H9 (cell line): Measurements from ENCODE around the gene NAA35. TPM values are rescaled to one million over a fixed set of nuclear protein-coding genes. Genes with fewer than 3 reads are reported as not detected.

Experiments used
- DNase-seq: peaks from one replicate; pipeline ENCODE4 v3.0.0-alpha.2; 2017
- H2AFZ ChIP-seq: one replicate; pipeline ENCODE4 v1.6.1; 2013; ENCODE audit warnings: mild to moderate bottlenecking, low read length, control low read depth, moderate library complexity
- H2AK5ac ChIP-seq: 2 replicates; pipeline ENCODE4 v1.6.1; 2013; ENCODE audit warnings: low read length, control low read depth, mixed read lengths; ENCODE audit not compliant: insufficient read length
- H2BK120ac ChIP-seq: one replicate; pipeline ENCODE4 v1.6.1; 2013; ENCODE audit warnings: low read depth, mild to moderate bottlenecking, low read length, control low read depth, inconsistent platforms; ENCODE audit not compliant: poor library complexity, severe bottlenecking
- H2BK12ac ChIP-seq: 2 replicates; pipeline ENCODE4 v1.6.1; 2013; ENCODE audit warnings: low read length, control low read depth, mixed read lengths, low read depth; ENCODE audit not compliant: insufficient read length
- H2BK15ac ChIP-seq: 2 replicates; pipeline ENCODE4 v1.6.1; 2013; ENCODE audit warnings: low read depth, low read length, control low read depth
- H2BK20ac ChIP-seq: one replicate; pipeline ENCODE4 v1.6.1; 2013; ENCODE audit warnings: low read depth, mild to moderate bottlenecking, low read length, control low read depth, inconsistent platforms; ENCODE audit not compliant: poor library complexity, severe bottlenecking
- H2BK5ac ChIP-seq: 2 replicates; pipeline ENCODE4 v1.6.1; 2013; ENCODE audit warnings: low read length, control low read depth, mixed read lengths; ENCODE audit not compliant: insufficient read length
- H3K14ac ChIP-seq: 2 replicates; pipeline ENCODE4 v1.6.1; 2013; ENCODE audit warnings: low read length, control low read depth; ENCODE audit not compliant: insufficient read depth
- H3K18ac ChIP-seq: 2 replicates; pipeline ENCODE4 v1.6.1; 2013; ENCODE audit warnings: low read depth, mild to moderate bottlenecking, mixed read lengths, low read length, control low read depth; ENCODE audit not compliant: insufficient read length
- H3K23ac ChIP-seq: 2 replicates; pipeline ENCODE4 v1.6.1; 2013; ENCODE audit warnings: low read length, control low read depth, mixed read lengths, low read depth; ENCODE audit not compliant: insufficient read length
- H3K23me2 ChIP-seq: 2 replicates; pipeline ENCODE4 v1.6.1; 2013; ENCODE audit warnings: low read depth, mild to moderate bottlenecking, mixed read lengths, low read length, control low read depth; ENCODE audit not compliant: insufficient read length, poor library complexity, severe bottlenecking
- H3K27ac ChIP-seq: 2 replicates; pipeline ENCODE4 v1.5.1; 2013; ENCODE audit warnings: low read length, control low read depth, mixed read lengths, low read depth; ENCODE audit not compliant: insufficient read length
- H3K27me3 ChIP-seq: 2 replicates; pipeline ENCODE4 v1.6.1; 2013; ENCODE audit warnings: low read length, control low read depth, inconsistent platforms; ENCODE audit not compliant: insufficient read depth
- H3K4ac ChIP-seq: 2 replicates; pipeline ENCODE4 v1.6.1; 2013; ENCODE audit warnings: low read depth, mild to moderate bottlenecking, control low read depth, inconsistent platforms, low read length, moderate library complexity
- H3K4me1 ChIP-seq: 2 replicates; pipeline ENCODE4 v1.6.1; 2013; ENCODE audit warnings: low read length, control low read depth, inconsistent platforms; ENCODE audit not compliant: insufficient read depth
- H3K4me2 ChIP-seq: 2 replicates; pipeline ENCODE4 v1.6.1; 2013; ENCODE audit warnings: low read length, control low read depth, mixed read lengths; ENCODE audit not compliant: insufficient read length, insufficient read depth
- H3K56ac ChIP-seq: 2 replicates; pipeline ENCODE4 v1.6.1; 2013; ENCODE audit warnings: low read depth, mild to moderate bottlenecking, mixed read lengths, low read length, control low read depth; ENCODE audit not compliant: insufficient read length
- H3K79me1 ChIP-seq: 2 replicates; pipeline ENCODE4 v1.6.1; 2013; ENCODE audit warnings: low read depth, mild to moderate bottlenecking, moderate library complexity, low read length, control low read depth, inconsistent platforms; ENCODE audit not compliant: insufficient read depth, poor library complexity, severe bottlenecking
- H3K79me2 ChIP-seq: 2 replicates; pipeline ENCODE4 v1.6.1; 2013; ENCODE audit warnings: low read length, control low read depth, inconsistent platforms; ENCODE audit not compliant: insufficient read depth
- H3K9ac ChIP-seq: 2 replicates; pipeline ENCODE4 v1.6.1; 2013; ENCODE audit warnings: low read length, control low read depth, mixed read lengths; ENCODE audit not compliant: insufficient read length; ENCODE audit errors: extremely low read depth
- H3K9me3 ChIP-seq: one replicate; pipeline ENCODE4 v1.6.1; 2013; ENCODE audit warnings: low read depth, low read length, inconsistent platforms; ENCODE audit not compliant: control insufficient read depth
- H3T11ph ChIP-seq: one replicate; pipeline ENCODE4 v1.6.1; 2013; ENCODE audit warnings: mild to moderate bottlenecking, low read length, control low read depth, inconsistent platforms
- H4K20me1 ChIP-seq: one replicate; pipeline ENCODE4 v1.6.1; 2013; ENCODE audit not compliant: control insufficient read depth, insufficient read length, insufficient read depth
- H4K5ac ChIP-seq: 2 replicates; pipeline ENCODE4 v1.6.1; 2013; ENCODE audit warnings: low read depth, mild to moderate bottlenecking, mixed read lengths, low read length, control low read depth; ENCODE audit not compliant: insufficient read length
- H4K8ac ChIP-seq: replicated peaks from 2 replicates; pipeline ENCODE4 v1.6.1; 2013; ENCODE audit warnings: low read length, control low read depth, mixed read lengths, low read depth; ENCODE audit not compliant: insufficient read length
- H4K91ac ChIP-seq: 2 replicates; pipeline ENCODE4 v1.6.1; 2013; ENCODE audit warnings: low read depth, mild to moderate bottlenecking, moderate library complexity, mixed read lengths, low read length, control low read depth; ENCODE audit not compliant: insufficient read length
- H3K27ac Mint-ChIP-seq, 3 experiments: 2 replicates in 2 of 3; 3 replicates in 1 of 3; pipeline ENCODE4 v1.8.0; 2020 to 2021; ENCODE audit warnings: mixed read lengths in 3 of 3, mild to moderate bottlenecking in 1 of 3, moderate library complexity in 1 of 3
- H3K27me3 Mint-ChIP-seq: 2 replicates; pipeline ENCODE4 v1.8.0; 2021; ENCODE audit warnings: low read depth, mild to moderate bottlenecking, moderate library complexity, mixed read lengths
- H3K36me3 Mint-ChIP-seq, 3 experiments: 2 replicates in 2 of 3; 3 replicates in 1 of 3; pipeline ENCODE4 v1.8.0; 2020 to 2021; ENCODE audit warnings: low read depth in 3 of 3, mixed read lengths in 3 of 3; ENCODE audit not compliant: insufficient read depth in 1 of 3
- H3K4me1 Mint-ChIP-seq, 2 experiments: 2 replicates each; pipeline ENCODE4 v1.8.0; 2020; ENCODE audit warnings: mixed read lengths in 2 of 2
- H3K4me3 Mint-ChIP-seq, 2 experiments: 2 replicates in 1 of 2; 3 replicates in 1 of 2; pipeline ENCODE4 v1.8.0; 2020 to 2021; ENCODE audit warnings: mild to moderate bottlenecking in 2 of 2, mixed read lengths in 2 of 2, moderate library complexity in 1 of 2
- H3K9me3 Mint-ChIP-seq, 2 experiments: 2 replicates in 1 of 2; 3 replicates in 1 of 2; pipeline ENCODE4 v1.8.0; 2020; ENCODE audit warnings: mild to moderate bottlenecking in 2 of 2, mixed read lengths in 2 of 2, moderate library complexity in 1 of 2
- CTCF ChIP-seq: fragments of 200-600 bp; sonication (generic); conservative IDR thresholded peaks from 3 replicates; pipeline ENCODE4 v1.8.0; 2021; ENCODE audit warnings: antibody characterized with exemption, mild to moderate bottlenecking
- WGBS: extraction: QIAGEN DNeasy Blood & Tissue Kit; methylation state at CpG from one replicate; pipeline ENCODE4 v1.1.7; 2013; ENCODE audit warnings: missing lambda C conversion rate, low lambda C conversion rate, mixed read lengths; ENCODE audit not compliant: insufficient read length; ENCODE audit errors: extremely low coverage; 5-methylcytosine and 5-hydroxymethylcytosine counted together
- total RNA-seq: library from RNA; stranded (reverse); gene quantifications from 2 replicates; pipeline ENCODE4 v1.2.1, GENCODE V29; 2021

The NAA35 gene
- total RNA-seq, 1 experiment from 2014 or later: 38.6 TPM

GRCh38 chr9:85949586-85950335 lies 8.8 kb downstream of the NAA35 start:
- H2AK5ac ChIP-seq: no peak overlapping the region
- no peak overlapping the region for H2BK20ac ChIP-seq
- H3K9me3 ChIP-seq: no peaks in the 10 kb centered on the region
- H4K91ac ChIP-seq: no peak overlapping the region
- H4K20me1 ChIP-seq: no peaks in the 10 kb centered on the region
- no peak overlapping the region for H3K4ac ChIP-seq
- H2BK5ac ChIP-seq: no peak overlapping the region
- H3K27ac ChIP-seq: no peak overlapping the region
- H3K56ac ChIP-seq: no peak overlapping the region
- DNase-seq: no peak
- no peaks in the 10 kb centered on the region for H3K27me3 ChIP-seq
- no peaks in the 10 kb centered on the region for H3K4me1 ChIP-seq
- H2AFZ ChIP-seq: no peak overlapping the region
- no peak overlapping the region for H3K14ac ChIP-seq
- no peak overlapping the region for H3K23ac ChIP-seq
- no peak overlapping the region for H4K8ac ChIP-seq
- no peak overlapping the region for H3K4me2 ChIP-seq
- WGBS: no CpG with 5 or more reads among the region's 4 CpGs
- Mint-ChIP-seq H3K27me3 (no peaks in the 10 kb centered on the region), H3K4me3 (no peak overlapping the region), H3K4me1 (no peaks in the 10 kb centered on the region; a peak in 1 of 4 replicates), H3K36me3 (peaks cover 35 to 63% (median 57%) of the 10 kb centered on the region in 3 experiments), H3K9me3 (no peaks in the 10 kb centered on the region), H3K27ac (peak overlapping the region in 1 of 3 experiments; percentile 43; a peak in 2 of 7 replicates)
- H3K9ac ChIP-seq: no peak overlapping the region
- no peaks in the 10 kb centered on the region for H3K23me2 ChIP-seq
- H3K79me2 ChIP-seq: peaks cover 19% of the 10 kb centered on the region; the same call in 1 of the 2 replicates
- H2BK15ac ChIP-seq: no peak overlapping the region
- H3T11ph ChIP-seq: no peak overlapping the region
- H2BK12ac ChIP-seq: no peak overlapping the region
- H4K5ac ChIP-seq: no peak overlapping the region
- no peak overlapping the region for H3K18ac ChIP-seq
- H2BK120ac ChIP-seq: no peak overlapping the region
- peaks cover 9% of the 10 kb centered on the region for H3K79me1 ChIP-seq
- no peak for TF ChIP-seq CTCF
